ENCODE data around the gene PPIG. TPM values are rescaled to one million over a fixed set of nuclear protein-coding genes. Genes with fewer than 3 reads are reported as not detected.

PPIG gene
- total RNA-seq, 4 donors from 2014 or later: 29.0 to 48.0 (median 31.1) TPM

GRCh38 chr2:169672406-169672805, 88.3 kb downstream of the PPIG start:
- no peak for TF ChIP-seq POLR2A (IDR thresholded peaks at IDR 0.05)
- no peak for TF ChIP-seq EP300 (IDR thresholded peaks at IDR 0.05)
- TF ChIP-seq CTCF (IDR thresholded peaks at IDR 0.05): no peak
- TF ChIP-seq POLR2AphosphoS5 (IDR thresholded peaks at IDR 0.05): no peak
- no peaks in the 10 kb centered on the region for H3K9me3 ChIP-seq
- H3K4me3 ChIP-seq: no peak overlapping the region
- no peaks in the 10 kb centered on the region for H3K4me1 ChIP-seq
- H3K27me3 ChIP-seq: no peaks in the 10 kb centered on the region
- DNase-seq (ENCODE audit: low spot score in 2 of 2): no peak
- 81% methylated on average over 6 of the region's 6 CpGs for WGBS
- no peaks in the 10 kb centered on the region for H3K36me3 ChIP-seq
- no peak overlapping the region for H3K27ac ChIP-seq

- H3K4me3 ChIP-seq: no peak overlapping the region
- no peaks in the 10 kb centered on the region for H3K4me1 ChIP-seq
- TF ChIP-seq POLR2AphosphoS5 (IDR thresholded peaks at IDR 0.05) (no peak), POLR2A (IDR thresholded peaks at IDR 0.05) (no peak), EP300 (IDR thresholded peaks at IDR 0.05) (no peak), CTCF (IDR thresholded peaks at IDR 0.05) (no peak)
- 73% methylated on average over 3 of the region's 3 CpGs for WGBS
- H3K27me3 ChIP-seq: no peaks in the 10 kb centered on the region
- no peaks in the 10 kb centered on the region for H3K36me3 ChIP-seq
- no peak for DNase-seq (ENCODE audit: low spot score in 2 of 2)
- no peak overlapping the region for H3K27ac ChIP-seq
- H3K9me3 ChIP-seq: no peaks in the 10 kb centered on the region
These were observed 89.0 kb downstream of the PPIG start for GRCh38 chr2:169673106-169673505.

- Histone ChIP-seq H3K4me1 (no peaks in the 10 kb centered on the region), H3K9me3 (no peaks in the 10 kb centered on the region), H3K27me3 (no peaks in the 10 kb centered on the region), H3K27ac (no peak overlapping the region), H3K4me3 (no peak overlapping the region), H3K36me3 (no peaks in the 10 kb centered on the region)
- WGBS: 68% methylated on average over 2 of the region's 2 CpGs
- TF ChIP-seq EP300 (IDR thresholded peaks at IDR 0.05) (no peak), POLR2A (IDR thresholded peaks at IDR 0.05) (no peak), POLR2AphosphoS5 (IDR thresholded peaks at IDR 0.05) (no peak), CTCF (IDR thresholded peaks at IDR 0.05) (no peak)
- no peak for DNase-seq (ENCODE audit: low spot score in 2 of 2)
These were observed 89.8 kb downstream of the PPIG start for GRCh38 chr2:169673921-169674320.

- Histone ChIP-seq H3K27ac (no peak overlapping the region), H3K27me3 (no peaks in the 10 kb centered on the region), H3K9me3 (no peaks in the 10 kb centered on the region), H3K36me3 (no peaks in the 10 kb centered on the region), H3K4me1 (no peaks in the 10 kb centered on the region), H3K4me3 (no peak overlapping the region)
- 63% methylated on average over 3 of the region's 3 CpGs for WGBS
- DNase-seq (ENCODE audit: low spot score in 2 of 2): no peak
- TF ChIP-seq CTCF (IDR thresholded peaks at IDR 0.05) (no peak), POLR2AphosphoS5 (IDR thresholded peaks at IDR 0.05) (no peak), POLR2A (IDR thresholded peaks at IDR 0.05) (no peak), EP300 (IDR thresholded peaks at IDR 0.05) (no peak)
These were observed 92.2 kb downstream of the PPIG start for GRCh38 chr2:169676357-169676756.

- H3K36me3 ChIP-seq: no peaks in the 10 kb centered on the region
- no peak for DNase-seq (ENCODE audit: low spot score in 2 of 2)
- no peaks in the 10 kb centered on the region for H3K27me3 ChIP-seq
- H3K27ac ChIP-seq: no peak overlapping the region
- H3K4me3 ChIP-seq: no peak overlapping the region
- no peaks in the 10 kb centered on the region for H3K9me3 ChIP-seq
- TF ChIP-seq CTCF (IDR thresholded peaks at IDR 0.05): no peak
- no peak for TF ChIP-seq EP300 (IDR thresholded peaks at IDR 0.05)
- no peak for TF ChIP-seq POLR2AphosphoS5 (IDR thresholded peaks at IDR 0.05)
- TF ChIP-seq POLR2A (IDR thresholded peaks at IDR 0.05): no peak
- no peaks in the 10 kb centered on the region for H3K4me1 ChIP-seq
- WGBS: 87% methylated on average over 6 of the region's 6 CpGs
These were observed 92.7 kb downstream of the PPIG start for GRCh38 chr2:169676850-169677249.

Measured in suprapubic skin (tissue), 4 donors.